Lung (tissue), 12 donors: ENCODE measurements around the gene CRISPLD2. TPM values are rescaled to one million over a fixed set of nuclear protein-coding genes. Genes with fewer than 3 reads are reported as not detected.

Experiments
- ATAC-seq: fragments of 200-7000 bp; cut with Tn5 transposase; one replicate; pipeline ENCODE4 v1.9.1; 2020; ENCODE audit warnings: moderate number of reproducible peaks; ENCODE audit not compliant: insufficient read depth, low FRiP score
- DNase-seq, 3 donors: peaks; one replicate each; pipeline ENCODE4 v3.0.0-alpha.2; 2013 to 2017
- H3K27ac ChIP-seq, 2 donors: one replicate each; pipeline ENCODE4 v1.5.1; 2013; ENCODE audit warnings: mild to moderate bottlenecking in 2 of 2, moderate library complexity in 2 of 2, control low read depth in 1 of 2, inconsistent platforms in 1 of 2, low read depth in 1 of 2, low read length in 1 of 2
- H3K27me3 ChIP-seq, 3 donors: one replicate each; pipeline ENCODE4 v1.5.1; 2013; ENCODE audit warnings: low read length in 2 of 3; ENCODE audit not compliant: control insufficient read depth in 3 of 3, insufficient read depth in 3 of 3
- H3K36me3 ChIP-seq, 4 donors: one replicate each; pipeline ENCODE4 v1.5.1; 2013; ENCODE audit warnings: low read length in 4 of 4, mild to moderate bottlenecking in 1 of 4, moderate library complexity in 1 of 4; ENCODE audit not compliant: control insufficient read depth in 4 of 4, insufficient read depth in 4 of 4
- H3K4me1 ChIP-seq, 5 donors: one replicate each; pipeline ENCODE4 v1.5.1; 2013; ENCODE audit warnings: low read length in 5 of 5, mild to moderate bottlenecking in 2 of 5, moderate library complexity in 1 of 5; ENCODE audit not compliant: control insufficient read depth in 5 of 5, insufficient read depth in 5 of 5
- H3K4me3 ChIP-seq: one replicate; pipeline ENCODE4 v1.5.1; 2013; ENCODE audit warnings: mild to moderate bottlenecking, control low read depth, moderate library complexity
- H3K9ac ChIP-seq, 2 donors: one replicate each; pipeline ENCODE4 v1.5.1; 2013; ENCODE audit warnings: low read length in 2 of 2, control low read depth in 1 of 2; ENCODE audit not compliant: insufficient read depth in 1 of 2
- H3K9me3 ChIP-seq, 4 donors: one replicate each; pipeline ENCODE4 v1.5.1; 2013; ENCODE audit warnings: low read length in 3 of 4, mild to moderate bottlenecking in 1 of 4, moderate library complexity in 1 of 4; ENCODE audit not compliant: control insufficient read depth in 4 of 4, insufficient read depth in 3 of 4
- WGBS, 2 donors: extraction: QIAGEN DNeasy Blood & Tissue Kit; methylation state at CpG; one replicate each; pipeline ENCODE4 v1.1.7; 2013; 5-methylcytosine and 5-hydroxymethylcytosine counted together
- polyA plus RNA-seq, 2 donors: library from polyadenylated mRNA; stranded (reverse); fragments of 200-250 nt; gene quantifications; one replicate each; pipeline ENCODE4 v1.2.1, GENCODE V29; 2013
- total RNA-seq, 2 donors: library from RNA; depleted of rRNA in 1 of 2; stranded (reverse); fragments of >200 nt in 1 of 2; gene quantifications; one replicate each; pipeline ENCODE4 v1.2.1, GENCODE V29; 2014 to 2021
- TF ChIP-seq, protein P1 (sequence below): IDR thresholded peaks from 2 replicates; pipeline ENCODE4 v1.5.1; 2012; ENCODE audit warnings: mild to moderate bottlenecking; ENCODE audit errors: control extremely low read depth, extremely low read depth
- donor health status: control.
- donor health status: control.
- donor health status: Bipolar disorder and iron deficiency.
- donor health status: healthy.
- donor health status: DM: yes; HTN: yes; CAD: no.

The CRISPLD2 gene
- total and polyA plus RNA-seq, 4 donors = 30.3 to 136 (median 42.5) TPM

DNA sequence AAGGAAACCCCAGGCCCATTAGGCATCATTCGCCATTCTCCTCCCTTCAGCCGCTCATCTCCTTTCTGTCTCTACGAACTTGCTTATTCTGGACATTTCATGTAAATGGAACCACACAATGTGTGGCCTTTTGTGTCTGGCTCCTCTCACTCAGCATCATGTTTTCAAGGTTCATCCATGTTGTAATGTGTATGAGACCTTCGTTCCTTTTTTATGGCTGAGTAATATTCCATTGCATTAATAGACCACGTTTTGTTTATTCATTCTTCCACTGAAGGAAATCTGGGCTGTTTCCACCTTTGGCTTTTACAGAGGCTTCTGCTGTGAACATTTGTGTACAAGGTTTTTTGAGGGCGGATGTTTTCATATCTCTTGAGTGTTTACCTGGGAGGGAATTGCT, 3.2 kb downstream of the CRISPLD2 start:
- Histone ChIP-seq H3K4me3 (no peak overlapping the region), H3K36me3 (no peaks in the 10 kb centered on the region), H3K27me3 (no peaks in the 10 kb centered on the region), H3K9ac (no peak overlapping the region), H3K4me1 (peaks cover 0 to 22% (median 3%) of the 10 kb centered on the region in 5 donors), H3K27ac (peak overlapping the region in 1 of 2 donors; percentile 12), H3K9me3 (no peaks in the 10 kb centered on the region)
- TF ChIP-seq, protein P1, sequence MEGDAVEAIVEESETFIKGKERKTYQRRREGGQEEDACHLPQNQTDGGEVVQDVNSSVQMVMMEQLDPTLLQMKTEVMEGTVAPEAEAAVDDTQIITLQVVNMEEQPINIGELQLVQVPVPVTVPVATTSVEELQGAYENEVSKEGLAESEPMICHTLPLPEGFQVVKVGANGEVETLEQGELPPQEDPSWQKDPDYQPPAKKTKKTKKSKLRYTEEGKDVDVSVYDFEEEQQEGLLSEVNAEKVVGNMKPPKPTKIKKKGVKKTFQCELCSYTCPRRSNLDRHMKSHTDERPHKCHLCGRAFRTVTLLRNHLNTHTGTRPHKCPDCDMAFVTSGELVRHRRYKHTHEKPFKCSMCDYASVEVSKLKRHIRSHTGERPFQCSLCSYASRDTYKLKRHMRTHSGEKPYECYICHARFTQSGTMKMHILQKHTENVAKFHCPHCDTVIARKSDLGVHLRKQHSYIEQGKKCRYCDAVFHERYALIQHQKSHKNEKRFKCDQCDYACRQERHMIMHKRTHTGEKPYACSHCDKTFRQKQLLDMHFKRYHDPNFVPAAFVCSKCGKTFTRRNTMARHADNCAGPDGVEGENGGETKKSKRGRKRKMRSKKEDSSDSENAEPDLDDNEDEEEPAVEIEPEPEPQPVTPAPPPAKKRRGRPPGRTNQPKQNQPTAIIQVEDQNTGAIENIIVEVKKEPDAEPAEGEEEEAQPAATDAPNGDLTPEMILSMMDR = no peak
- DNase-seq (no peak), ATAC-seq (no peak)
- WGBS, 2 donors = 92 to 94% methylated on average over 6 of the region's 6 CpGs

- Histone ChIP-seq H3K4me1 (peaks cover 0 to 22% (median 3%) of the 10 kb centered on the region in 5 donors), H3K27ac (peak overlapping the region in 1 of 2 donors; percentile 82), H3K4me3 (no peak overlapping the region), H3K36me3 (no peaks in the 10 kb centered on the region), H3K27me3 (no peaks in the 10 kb centered on the region), H3K9me3 (no peaks in the 10 kb centered on the region), H3K9ac (no peak overlapping the region)
- WGBS, 2 donors = 41 to 52% methylated on average over 8 of the region's 8 CpGs
- ATAC-seq (no peak), DNase-seq (peak in 1 of 3 donors; percentile 28)
- TF ChIP-seq, protein P1 = no peak
Observed at GRCh38 chr16:84823484-84823883, 3.7 kb downstream of the CRISPLD2 start.

GRCh38 chr16:84823926-84824325, 4.1 kb downstream of the CRISPLD2 start:
- TF ChIP-seq, protein P1 = no peak
- 43 to 51% methylated on average over 5 of the region's 5 CpGs for WGBS, 2 donors

GRCh38 chr16:84825896-84826557, 6.2 kb downstream of the CRISPLD2 start:
- no peak overlapping the region for H3K9ac ChIP-seq
- peak overlapping the region in 1 of 2 donors; percentile 62 for H3K27ac ChIP-seq
- no peak overlapping the region for H3K4me3 ChIP-seq
- H3K36me3 ChIP-seq = no peaks in the 10 kb centered on the region
- TF ChIP-seq, protein P1 = no peak
- ATAC-seq (no peak), DNase-seq (no peak)
- H3K4me1 ChIP-seq = peaks cover 0 to 24% (median 7%) of the 10 kb centered on the region in 5 donors
- no peaks in the 10 kb centered on the region for H3K9me3 ChIP-seq
- 88 to 94% methylated on average over 8 of the region's 8 CpGs for WGBS, 2 donors
- no peaks in the 10 kb centered on the region for H3K27me3 ChIP-seq

More at GRCh38 chr16:84823926-84824325, 4.1 kb downstream of the CRISPLD2 start:
- ATAC-seq (no peak), DNase-seq (no peak)
- Histone ChIP-seq H3K4me1 (peaks cover 0 to 23% (median 4%) of the 10 kb centered on the region in 5 donors), H3K27ac (peak overlapping the region in 1 of 2 donors; percentile 7), H3K9me3 (no peaks in the 10 kb centered on the region), H3K9ac (no peak overlapping the region), H3K36me3 (no peaks in the 10 kb centered on the region), H3K4me3 (no peak overlapping the region), H3K27me3 (no peaks in the 10 kb centered on the region)
